ENCODE results near the gene DAAM1.

The DAAM1 gene

DNA sequence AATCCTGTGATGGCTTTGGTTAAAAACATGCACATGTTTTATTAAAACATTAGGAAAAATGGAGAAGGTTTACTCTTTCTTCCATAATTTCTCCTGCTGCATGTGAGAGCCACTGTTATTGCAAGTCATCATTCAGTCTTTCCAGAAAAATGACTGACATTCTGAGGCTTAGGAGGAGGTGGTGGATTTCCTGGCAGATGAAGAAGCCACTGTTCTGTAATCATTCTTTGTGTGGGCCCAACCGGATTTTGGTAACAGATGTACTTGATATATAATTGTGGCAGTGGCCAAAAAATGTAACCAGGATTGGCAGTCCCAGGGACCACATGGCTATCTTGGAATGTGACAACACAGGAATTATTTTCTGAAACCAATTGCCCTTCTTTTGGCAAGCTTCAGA lies 120.2 kb downstream of the DAAM1 start:
- Mint-ChIP-seq H3K9me3 (no peaks in the 10 kb centered on the region), H3K27ac (no peak overlapping the region)

DNA sequence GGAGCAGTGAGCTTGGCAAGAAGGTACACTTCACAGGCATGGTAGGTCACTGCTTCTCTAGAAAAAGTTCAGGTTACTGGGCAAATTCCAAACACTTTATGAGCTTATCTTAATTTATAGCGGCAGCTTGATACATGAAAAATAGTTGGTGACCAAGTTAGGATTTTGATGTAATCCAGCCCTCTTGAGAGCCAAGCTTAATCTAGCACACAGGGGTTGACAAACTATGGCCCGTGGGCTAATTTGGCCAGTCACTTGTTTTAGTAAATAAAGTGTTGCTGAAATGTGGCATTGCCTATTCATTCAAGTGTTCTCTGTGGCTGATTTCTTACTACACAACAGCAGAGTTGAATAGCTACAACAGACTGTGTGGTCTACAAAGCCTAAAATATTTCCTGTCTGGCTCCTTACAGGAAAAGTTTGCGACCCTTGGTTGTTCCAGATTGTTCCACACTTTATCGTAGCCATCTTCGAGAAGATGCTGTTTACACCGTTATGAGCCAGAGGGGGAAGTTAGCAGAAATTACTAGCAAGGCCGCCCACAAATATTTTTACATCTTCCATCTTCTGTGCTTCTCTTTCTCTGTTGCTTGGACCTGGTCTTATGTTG lies 120.9 kb downstream of the DAAM1 start:
- H3K4me3 Mint-ChIP-seq, result no peak overlapping the region
- no peak overlapping the region for H3K27ac Mint-ChIP-seq
- H3K4me1 Mint-ChIP-seq (ENCODE audit: low read depth), result peaks cover 7% of the 10 kb centered on the region
- no peaks in the 10 kb centered on the region for H3K27me3 Mint-ChIP-seq (ENCODE audit: low read depth)
- H3K36me3 Mint-ChIP-seq (ENCODE audit: low read depth), result peaks cover 2% of the 10 kb centered on the region
- no peaks in the 10 kb centered on the region for H3K9me3 Mint-ChIP-seq

More for the DNA sequence above, 120.2 kb downstream of the DAAM1 start:
- H3K36me3 Mint-ChIP-seq (ENCODE audit: low read depth), result peaks cover 2% of the 10 kb centered on the region
- no peak overlapping the region for H3K4me3 Mint-ChIP-seq
- H3K27me3 Mint-ChIP-seq (ENCODE audit: low read depth), result no peaks in the 10 kb centered on the region
- peaks cover 7% of the 10 kb centered on the region for H3K4me1 Mint-ChIP-seq (ENCODE audit: low read depth)

DNA sequence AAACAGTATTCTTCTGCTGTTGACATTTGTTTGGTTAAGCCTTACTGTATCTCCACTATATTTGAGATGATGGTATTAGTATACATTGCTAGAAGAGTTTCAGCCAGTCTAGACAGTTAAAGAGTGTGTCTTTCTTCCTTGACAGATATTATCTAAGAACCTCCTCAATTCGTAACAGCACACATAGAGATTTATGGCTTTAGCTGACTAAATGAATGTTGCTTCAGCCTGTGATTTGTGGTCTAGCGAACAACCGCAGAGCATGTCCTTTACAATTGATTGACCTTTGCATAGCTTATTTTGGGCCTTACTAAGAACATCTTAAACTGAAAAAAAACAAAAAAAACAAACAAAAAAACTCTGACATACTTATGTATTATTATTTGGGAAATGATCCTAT lies 122.2 kb downstream of the DAAM1 start:
- Mint-ChIP-seq H3K27ac (no peak overlapping the region), H3K9me3 (no peaks in the 10 kb centered on the region), H3K4me1 (ENCODE audit: low read depth) (peaks cover 6% of the 10 kb centered on the region), H3K4me3 (no peak overlapping the region), H3K27me3 (ENCODE audit: low read depth) (no peaks in the 10 kb centered on the region), H3K36me3 (ENCODE audit: low read depth) (peaks cover 2% of the 10 kb centered on the region)

DNA sequence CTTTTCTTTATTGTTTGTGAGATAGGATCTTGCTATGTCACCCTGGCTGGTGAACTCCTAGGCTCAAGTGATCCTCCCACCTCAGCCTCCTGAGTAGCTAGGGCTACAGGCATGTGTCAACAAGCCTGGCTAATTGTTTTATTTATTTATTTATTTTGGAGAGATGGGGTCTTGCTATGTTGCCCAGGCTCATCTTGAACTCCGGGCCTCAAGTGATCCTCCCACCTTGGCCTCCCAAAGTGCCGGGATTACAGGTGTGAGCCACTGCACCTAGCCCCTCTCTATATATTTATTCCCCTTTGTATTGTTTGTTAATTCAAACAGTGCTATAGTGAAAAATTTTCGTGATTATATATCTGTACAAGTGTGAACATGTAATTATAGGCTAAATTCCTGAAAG lies 123.3 kb downstream of the DAAM1 start:
- Mint-ChIP-seq H3K4me1 (ENCODE audit: low read depth) (peaks cover 1% of the 10 kb centered on the region), H3K27me3 (ENCODE audit: low read depth) (no peaks in the 10 kb centered on the region), H3K4me3 (no peak overlapping the region), H3K9me3 (no peaks in the 10 kb centered on the region), H3K27ac (no peak overlapping the region), H3K36me3 (ENCODE audit: low read depth) (peaks cover 2% of the 10 kb centered on the region)

DNA sequence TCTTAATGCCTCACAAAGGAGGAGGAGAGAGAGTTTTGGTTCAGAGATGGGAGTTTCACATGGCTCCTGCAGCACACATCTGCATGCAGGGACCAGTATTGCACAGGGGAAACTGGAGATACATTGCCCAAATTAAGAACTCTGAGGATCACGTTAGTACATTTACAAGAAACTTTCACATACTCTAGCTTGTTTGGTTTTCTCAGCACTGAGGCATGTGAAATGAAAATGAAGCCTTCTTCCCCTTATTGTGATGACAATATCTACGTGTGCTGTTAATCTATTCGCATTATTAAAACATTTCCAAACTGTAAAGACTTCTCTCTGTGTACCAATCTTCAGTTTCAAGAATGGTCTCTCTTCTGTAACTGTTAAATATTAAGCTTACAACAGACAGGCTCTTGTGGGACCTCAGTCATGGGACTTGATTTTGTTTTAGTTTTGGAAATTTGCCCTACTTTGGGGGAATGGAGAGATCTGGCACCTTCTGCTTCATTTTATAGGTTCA lies 124.7 kb downstream of the DAAM1 start:
- no peak overlapping the region for H3K4me3 Mint-ChIP-seq
- no peaks in the 10 kb centered on the region for H3K27me3 Mint-ChIP-seq (ENCODE audit: low read depth)
- no peaks in the 10 kb centered on the region for H3K9me3 Mint-ChIP-seq
- H3K36me3 Mint-ChIP-seq (ENCODE audit: low read depth), result peaks cover 2% of the 10 kb centered on the region
- no peak overlapping the region for H3K27ac Mint-ChIP-seq
- no peaks in the 10 kb centered on the region for H3K4me1 Mint-ChIP-seq (ENCODE audit: low read depth)

DNA sequence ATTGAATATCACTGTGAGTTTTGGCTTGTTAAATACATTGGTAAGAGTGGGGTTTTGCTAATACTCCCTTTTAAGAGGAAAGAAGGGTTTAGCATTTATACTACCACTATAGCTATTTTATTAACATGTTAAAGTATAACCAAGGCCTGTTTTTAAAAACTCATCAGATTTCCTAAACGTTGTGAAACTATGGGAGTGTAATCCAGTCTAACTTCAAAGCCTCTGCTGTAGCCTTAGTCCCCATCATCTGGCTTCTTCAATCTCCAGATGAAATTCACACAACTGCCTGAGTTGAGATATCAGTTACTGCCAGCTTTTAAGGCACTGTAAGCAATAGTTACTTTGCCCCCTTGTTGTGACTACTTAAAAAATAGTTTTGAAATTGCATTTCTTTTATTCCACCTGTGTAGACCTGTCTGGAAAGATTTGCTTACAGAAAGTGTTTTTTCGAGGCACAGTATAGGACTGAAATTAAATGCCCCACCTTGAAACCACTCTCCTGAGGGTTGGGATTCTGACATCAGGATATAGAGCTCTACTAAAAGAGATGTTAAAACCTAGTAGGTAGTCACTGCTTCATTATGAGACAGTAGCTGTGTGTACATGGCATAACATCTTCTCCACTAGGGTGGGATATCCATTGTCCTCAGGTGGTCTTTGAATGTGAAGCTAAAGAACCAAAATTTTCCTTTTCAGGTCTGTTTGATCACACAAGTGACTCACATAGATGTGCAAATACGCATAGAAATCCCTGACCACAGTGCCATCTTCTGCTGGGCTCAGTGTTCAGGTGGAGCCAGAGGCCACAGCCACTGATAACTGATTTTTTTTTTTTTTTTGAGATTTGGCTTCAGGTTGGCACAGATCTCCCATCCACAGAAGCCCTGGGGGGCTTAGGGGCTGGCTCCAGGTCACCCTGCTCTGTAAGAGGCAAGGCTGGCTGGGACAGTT lies 125.5 kb downstream of the DAAM1 start:
- no peaks in the 10 kb centered on the region for H3K27me3 Mint-ChIP-seq (ENCODE audit: low read depth)
- peaks cover 2% of the 10 kb centered on the region for H3K36me3 Mint-ChIP-seq (ENCODE audit: low read depth)
- H3K4me3 Mint-ChIP-seq, result no peak overlapping the region
- no peaks in the 10 kb centered on the region for H3K4me1 Mint-ChIP-seq (ENCODE audit: low read depth)
- no peaks in the 10 kb centered on the region for H3K9me3 Mint-ChIP-seq
- no peak overlapping the region for H3K27ac Mint-ChIP-seq

DNA sequence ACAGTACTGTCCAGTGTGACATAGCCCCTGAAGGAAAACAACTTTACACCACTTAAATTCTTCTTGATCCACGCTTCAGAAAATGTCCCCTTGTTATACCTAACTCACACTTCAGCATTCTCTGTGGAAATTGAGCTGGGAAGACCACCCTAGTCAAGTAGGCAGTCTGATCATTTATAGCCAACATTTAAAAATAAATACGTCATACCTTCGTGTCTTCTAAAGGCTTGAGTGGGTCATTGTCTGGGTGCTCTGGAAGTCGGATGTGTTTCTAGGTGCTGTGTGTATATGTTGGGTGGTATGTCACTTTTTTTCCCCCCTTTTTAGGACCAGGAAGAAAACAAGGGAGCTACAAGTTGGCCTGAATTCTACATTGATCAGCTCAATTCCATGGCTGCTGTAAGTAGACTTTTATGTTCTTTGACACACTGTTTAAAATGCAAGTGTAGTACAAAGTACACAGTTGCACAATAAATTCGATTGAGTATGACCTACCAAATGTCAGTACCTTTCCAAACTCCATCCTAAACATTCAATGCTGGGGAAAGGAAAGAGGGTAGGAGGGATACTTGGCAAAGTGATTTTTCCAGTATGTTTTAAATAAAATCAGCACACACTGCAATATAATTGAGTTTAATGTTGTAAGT lies 126.6 kb downstream of the DAAM1 start:
- Mint-ChIP-seq H3K9me3 (no peaks in the 10 kb centered on the region), H3K4me1 (ENCODE audit: low read depth) (no peaks in the 10 kb centered on the region), H3K27me3 (ENCODE audit: low read depth) (no peaks in the 10 kb centered on the region), H3K36me3 (ENCODE audit: low read depth) (no peaks in the 10 kb centered on the region), H3K4me3 (no peak overlapping the region), H3K27ac (no peak overlapping the region)

DNA sequence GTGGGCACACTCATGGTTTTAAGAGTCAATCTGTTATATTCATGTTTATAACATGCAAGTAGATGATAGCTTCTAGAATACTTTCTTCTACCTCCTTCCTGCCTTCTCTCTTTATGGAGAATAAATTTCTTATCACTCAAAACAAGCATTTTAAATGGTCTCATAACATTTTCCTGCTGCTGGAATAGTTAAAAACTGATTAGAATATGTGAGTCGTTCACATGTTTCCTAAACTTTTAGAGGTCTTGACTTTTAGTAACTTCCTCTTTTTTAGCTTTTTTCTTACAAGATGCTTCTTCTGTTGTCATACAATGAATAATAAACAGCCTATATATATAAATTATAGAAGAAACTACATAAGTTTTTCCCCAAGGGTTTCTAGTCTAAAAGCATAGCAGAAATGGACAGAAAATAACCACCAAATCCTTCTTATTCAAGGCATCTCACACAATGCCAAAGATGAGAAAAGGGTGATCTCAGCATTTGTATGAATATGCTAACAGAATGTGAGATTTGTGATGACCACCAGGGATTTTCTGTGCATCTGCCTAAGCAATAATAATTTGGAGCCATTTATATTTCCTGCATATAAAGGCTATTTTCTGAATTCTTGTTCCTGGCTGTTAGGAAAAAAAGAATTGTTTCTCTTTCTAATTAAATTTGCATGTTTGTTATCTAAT lies 127.8 kb downstream of the DAAM1 start:
- Mint-ChIP-seq H3K4me1 (ENCODE audit: low read depth) (peaks cover 6% of the 10 kb centered on the region), H3K36me3 (ENCODE audit: low read depth) (no peaks in the 10 kb centered on the region), H3K4me3 (no peak overlapping the region), H3K27ac (no peak overlapping the region), H3K27me3 (ENCODE audit: low read depth) (no peaks in the 10 kb centered on the region), H3K9me3 (no peaks in the 10 kb centered on the region)

DNA sequence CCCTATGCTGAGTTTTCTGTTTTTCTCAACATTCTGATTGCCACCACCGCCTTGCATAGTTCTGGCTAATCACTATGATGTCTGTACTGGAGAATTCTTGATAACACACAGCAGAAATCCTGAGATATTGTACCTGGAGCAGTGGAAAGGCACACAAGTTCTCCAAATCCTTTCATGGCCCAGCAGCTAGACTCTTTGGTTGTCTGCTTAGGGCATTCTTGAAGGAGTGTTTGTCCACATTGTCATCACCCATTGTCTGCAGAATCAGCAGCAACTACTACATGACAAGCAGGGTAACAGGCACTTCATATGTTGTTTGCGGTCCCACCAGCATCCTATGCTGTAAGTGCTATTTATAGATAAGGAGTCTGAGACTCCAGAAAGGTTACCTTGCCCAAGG lies 128.9 kb downstream of the DAAM1 start:
- no peak overlapping the region for H3K27ac Mint-ChIP-seq
- peaks cover 8% of the 10 kb centered on the region for H3K4me1 Mint-ChIP-seq (ENCODE audit: low read depth)
- no peak overlapping the region for H3K4me3 Mint-ChIP-seq
- no peaks in the 10 kb centered on the region for H3K27me3 Mint-ChIP-seq (ENCODE audit: low read depth)
- no peaks in the 10 kb centered on the region for H3K9me3 Mint-ChIP-seq
- H3K36me3 Mint-ChIP-seq (ENCODE audit: low read depth), result no peaks in the 10 kb centered on the region

DNA sequence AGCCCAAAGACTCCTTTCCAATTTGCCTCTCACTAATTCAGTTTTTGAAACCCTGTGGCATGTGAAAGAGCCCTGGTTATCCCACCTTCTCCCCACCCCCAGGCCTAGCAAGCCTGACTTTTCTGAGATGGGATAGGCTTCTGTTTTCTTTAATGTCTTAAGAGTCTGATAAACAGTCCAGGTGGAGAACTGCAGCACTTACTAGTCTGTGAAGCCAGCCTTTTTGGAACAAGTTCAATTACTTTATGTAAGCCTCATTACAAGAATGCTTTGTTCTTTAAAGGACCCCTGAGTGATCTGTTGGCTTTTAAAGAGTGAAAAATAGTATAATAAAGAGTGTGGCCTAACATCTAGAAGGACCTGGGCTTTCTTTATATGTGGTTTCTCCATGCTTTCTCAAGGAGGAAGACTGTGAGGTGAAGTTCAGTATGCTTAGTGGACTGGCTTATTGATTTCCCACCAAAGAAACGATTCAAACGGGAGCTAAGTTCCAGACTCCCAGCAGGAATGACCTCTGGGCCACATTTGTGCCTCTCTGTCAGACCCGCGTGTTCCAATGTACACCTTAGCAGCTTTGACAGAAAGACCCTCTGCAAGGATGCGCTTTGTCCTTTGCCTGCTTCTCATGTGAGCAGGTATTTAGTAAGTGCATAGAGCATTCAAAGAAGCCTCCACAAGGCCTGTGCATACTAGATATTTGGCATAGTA lies 129.5 kb downstream of the DAAM1 start:
- no peak overlapping the region for H3K27ac Mint-ChIP-seq
- no peak overlapping the region for H3K4me3 Mint-ChIP-seq
- H3K9me3 Mint-ChIP-seq, result no peaks in the 10 kb centered on the region
- no peaks in the 10 kb centered on the region for H3K27me3 Mint-ChIP-seq (ENCODE audit: low read depth)
- peaks cover 8% of the 10 kb centered on the region for H3K4me1 Mint-ChIP-seq (ENCODE audit: low read depth)
- H3K36me3 Mint-ChIP-seq (ENCODE audit: low read depth), result no peaks in the 10 kb centered on the region

DNA sequence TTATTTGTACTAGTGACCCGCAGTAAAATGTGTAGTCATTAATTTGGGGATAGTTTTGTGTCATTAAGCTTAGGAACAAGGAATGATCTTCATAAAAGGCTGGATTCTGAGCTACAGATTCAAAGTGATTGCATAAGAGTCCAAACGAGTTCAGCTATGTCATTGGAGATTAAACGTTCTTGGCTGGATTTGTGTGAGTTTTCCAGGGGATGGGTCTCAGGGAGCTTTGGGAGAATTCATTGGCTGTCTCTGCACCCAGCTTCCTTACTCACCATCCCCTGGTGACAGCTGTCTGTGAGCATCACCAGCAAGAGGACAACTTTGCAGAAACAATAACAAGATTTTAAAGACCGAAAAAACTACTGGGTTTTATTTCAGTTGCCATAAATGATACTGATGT lies 130.4 kb downstream of the DAAM1 start:
- Mint-ChIP-seq H3K36me3 (ENCODE audit: low read depth) (no peaks in the 10 kb centered on the region), H3K4me3 (no peak overlapping the region), H3K27ac (no peak overlapping the region), H3K27me3 (ENCODE audit: low read depth) (no peaks in the 10 kb centered on the region), H3K4me1 (ENCODE audit: low read depth) (peaks cover 8% of the 10 kb centered on the region), H3K9me3 (no peaks in the 10 kb centered on the region)

DNA sequence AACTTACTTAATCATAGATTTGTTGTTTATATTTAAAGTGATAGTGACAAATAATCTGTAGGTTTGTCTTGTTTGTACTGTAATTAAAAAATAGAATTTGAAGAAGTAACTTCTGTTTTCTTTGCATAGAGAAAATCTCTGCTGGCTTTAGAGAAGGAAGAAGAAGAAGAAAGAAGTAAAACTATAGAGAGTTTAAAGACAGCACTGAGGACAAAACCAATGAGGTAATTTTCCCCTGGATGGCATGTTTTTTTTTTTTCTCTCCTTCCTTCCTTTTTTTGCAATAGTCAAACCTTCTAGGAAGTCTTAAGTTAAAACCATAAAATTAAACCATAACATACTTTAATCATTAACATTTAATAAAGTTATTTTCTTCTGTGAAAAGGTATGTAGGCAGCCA lies 131.9 kb downstream of the DAAM1 start:
- H3K4me1 Mint-ChIP-seq (ENCODE audit: low read depth), result peaks cover 8% of the 10 kb centered on the region
- H3K27ac Mint-ChIP-seq, result no peak overlapping the region
- no peaks in the 10 kb centered on the region for H3K27me3 Mint-ChIP-seq (ENCODE audit: low read depth)
- no peaks in the 10 kb centered on the region for H3K9me3 Mint-ChIP-seq
- H3K36me3 Mint-ChIP-seq (ENCODE audit: low read depth), result no peaks in the 10 kb centered on the region
- H3K4me3 Mint-ChIP-seq, result no peak overlapping the region

DNA sequence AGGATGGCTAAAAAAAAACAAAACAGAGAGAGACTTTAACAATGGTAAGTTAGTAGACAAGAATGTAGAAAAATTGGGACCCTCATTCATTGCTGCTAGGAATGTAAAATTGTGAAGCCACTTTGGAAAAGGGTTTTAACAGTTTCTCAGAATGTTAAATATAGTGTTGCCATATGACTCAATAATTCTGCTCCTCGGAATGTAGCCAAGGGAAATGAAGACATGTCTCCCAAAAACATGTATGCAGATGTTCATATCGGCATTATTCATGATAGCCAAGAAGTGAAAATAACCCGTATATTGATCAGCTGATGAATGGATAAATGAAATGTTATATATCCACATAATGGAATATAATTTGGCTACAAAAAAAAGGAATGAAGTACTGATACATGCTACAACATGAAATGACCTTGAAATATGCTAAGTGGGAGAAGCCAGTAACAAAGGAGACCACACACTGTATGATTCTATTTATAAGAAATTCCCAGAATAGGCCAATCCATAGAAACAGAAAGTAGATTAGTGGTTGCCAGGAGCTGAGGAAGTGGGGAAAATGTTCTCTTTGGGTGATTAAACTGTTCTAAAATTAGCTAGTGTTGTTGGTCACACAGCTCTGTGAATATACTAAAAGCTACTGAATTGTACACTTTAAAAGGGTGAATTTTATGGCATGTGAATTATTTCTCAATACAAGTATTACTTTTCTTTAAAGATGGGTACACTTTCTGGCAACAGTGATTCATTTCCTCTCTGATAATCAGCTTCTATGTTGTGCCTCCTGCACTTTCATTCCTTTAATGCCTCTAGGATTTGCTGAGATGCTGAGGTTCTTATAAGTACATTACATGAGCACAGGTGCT lies 132.5 kb downstream of the DAAM1 start:
- H3K36me3 Mint-ChIP-seq (ENCODE audit: low read depth), result no peaks in the 10 kb centered on the region
- peaks cover 8% of the 10 kb centered on the region for H3K4me1 Mint-ChIP-seq (ENCODE audit: low read depth)
- H3K4me3 Mint-ChIP-seq, result no peak overlapping the region
- no peaks in the 10 kb centered on the region for H3K9me3 Mint-ChIP-seq
- H3K27me3 Mint-ChIP-seq (ENCODE audit: low read depth), result no peaks in the 10 kb centered on the region
- H3K27ac Mint-ChIP-seq, result no peak overlapping the region

All from T-helper 1 cell treated with Interleukin-12 subunit alpha and Interleukin-12 subunit beta and Interleukin-4 antibody, amounts not matched to agents 30 μg/mL and 1 μg/mL, for 36 hours (primary cell).